Mucosa of stomach (tissue), 1 donor: ENCODE data around the gene CYCS.

Experiments
- H3K27me3 ChIP-seq: one replicate; pipeline ENCODE4 v1.7.0; 2013; ENCODE audit warnings: mild to moderate bottlenecking, low read length; ENCODE audit not compliant: control insufficient read depth, insufficient read depth
- H3K36me3 ChIP-seq: one replicate; pipeline ENCODE4 v1.7.0; 2013; ENCODE audit warnings: low read length; ENCODE audit not compliant: control insufficient read depth, insufficient read depth
- H3K4me1 ChIP-seq: one replicate; pipeline ENCODE4 v1.7.0; 2013; ENCODE audit warnings: mild to moderate bottlenecking, low read length; ENCODE audit not compliant: control insufficient read depth, insufficient read depth
- H3K4me3 ChIP-seq: one replicate; pipeline ENCODE4 v1.7.0; 2013; ENCODE audit warnings: low read length
- H3K9ac ChIP-seq: one replicate; pipeline ENCODE4 v1.7.0; 2013; ENCODE audit warnings: mild to moderate bottlenecking, low read length, moderate library complexity
- H3K9me3 ChIP-seq: one replicate; pipeline ENCODE4 v1.7.0; 2013; ENCODE audit warnings: mild to moderate bottlenecking, low read length, moderate library complexity; ENCODE audit not compliant: control insufficient read depth
- donor health status: Pancreatic carcinoma.

The CYCS gene

GRCh38 chr7:25148772-25149575 lies 23.9 kb upstream of the CYCS start:
- Histone ChIP-seq H3K27me3 (no peaks in the 10 kb centered on the region), H3K36me3 (no peaks in the 10 kb centered on the region), H3K9me3 (no peaks in the 10 kb centered on the region), H3K9ac (no peak overlapping the region), H3K4me1 (no peaks in the 10 kb centered on the region), H3K4me3 (no peak overlapping the region)

- H3K4me1 ChIP-seq: no peaks in the 10 kb centered on the region
- H3K9me3 ChIP-seq: no peaks in the 10 kb centered on the region
- no peak overlapping the region for H3K9ac ChIP-seq
- no peak overlapping the region for H3K4me3 ChIP-seq
- H3K36me3 ChIP-seq: no peaks in the 10 kb centered on the region
- no peaks in the 10 kb centered on the region for H3K27me3 ChIP-seq
Observed at GRCh38 chr7:25143763-25144162, 18.7 kb upstream of the CYCS start.

GRCh38 chr7:25139536-25139935 lies 14.5 kb upstream of the CYCS start:
- Histone ChIP-seq H3K27me3 (no peaks in the 10 kb centered on the region), H3K36me3 (no peaks in the 10 kb centered on the region), H3K9ac (no peak overlapping the region), H3K9me3 (no peaks in the 10 kb centered on the region), H3K4me3 (no peak overlapping the region), H3K4me1 (no peaks in the 10 kb centered on the region)

- Histone ChIP-seq H3K36me3 (no peaks in the 10 kb centered on the region), H3K27me3 (no peaks in the 10 kb centered on the region)
Observed at GRCh38 chr7:25134358-25135010, 9.4 kb upstream of the CYCS start.

GRCh38 chr7:25132430-25132829 lies 7.4 kb upstream of the CYCS start:
- no peaks in the 10 kb centered on the region for H3K36me3 ChIP-seq
- H3K9ac ChIP-seq: no peak overlapping the region
- H3K4me1 ChIP-seq: no peaks in the 10 kb centered on the region
- H3K27me3 ChIP-seq: no peaks in the 10 kb centered on the region
- no peak overlapping the region for H3K4me3 ChIP-seq
- no peaks in the 10 kb centered on the region for H3K9me3 ChIP-seq

More at GRCh38 chr7:25134358-25135010, 9.4 kb upstream of the CYCS start:
- H3K9ac ChIP-seq: no peak overlapping the region
- H3K9me3 ChIP-seq: no peaks in the 10 kb centered on the region
- H3K4me3 ChIP-seq: no peak overlapping the region
- H3K4me1 ChIP-seq: no peaks in the 10 kb centered on the region

GRCh38 chr7:25126751-25127150 lies 1.7 kb upstream of the CYCS start:
- Histone ChIP-seq H3K9me3 (no peaks in the 10 kb centered on the region), H3K9ac (no peak overlapping the region), H3K27me3 (no peaks in the 10 kb centered on the region), H3K4me1 (peaks cover 17% of the 10 kb centered on the region), H3K4me3 (no peak overlapping the region), H3K36me3 (peaks cover 6% of the 10 kb centered on the region)

- Histone ChIP-seq H3K4me3 (peak overlapping the region; percentile 90), H3K9me3 (no peaks in the 10 kb centered on the region), H3K4me1 (peaks cover 17% of the 10 kb centered on the region), H3K36me3 (peaks cover 6% of the 10 kb centered on the region), H3K9ac (peak overlapping the region; percentile 88), H3K27me3 (no peaks in the 10 kb centered on the region)
Observed at GRCh38 chr7:25124465-25125136, 459 bp downstream of the CYCS start.

- H3K4me1 ChIP-seq: peaks cover 17% of the 10 kb centered on the region
- H3K4me3 ChIP-seq: no peak overlapping the region
- H3K9me3 ChIP-seq: no peaks in the 10 kb centered on the region
- H3K36me3 ChIP-seq: peaks cover 6% of the 10 kb centered on the region
- no peaks in the 10 kb centered on the region for H3K27me3 ChIP-seq
- H3K9ac ChIP-seq: no peak overlapping the region
Observed at GRCh38 chr7:25122373-25122772, 2.7 kb downstream of the CYCS start.

- no peaks in the 10 kb centered on the region for H3K27me3 ChIP-seq
- H3K9me3 ChIP-seq: no peaks in the 10 kb centered on the region
- peaks cover 6% of the 10 kb centered on the region for H3K36me3 ChIP-seq
- H3K4me3 ChIP-seq: no peak overlapping the region
- no peak overlapping the region for H3K9ac ChIP-seq
- peaks cover 10% of the 10 kb centered on the region for H3K4me1 ChIP-seq
Observed at GRCh38 chr7:25121599-25121998, 3.5 kb downstream of the CYCS start.

- no peaks in the 10 kb centered on the region for H3K4me1 ChIP-seq
Observed at GRCh38 chr7:25119102-25119501, 6.0 kb downstream of the CYCS start.

GRCh38 chr7:25118048-25118753 lies 6.9 kb downstream of the CYCS start:
- Histone ChIP-seq H3K4me3 (no peak overlapping the region), H3K36me3 (peaks cover 6% of the 10 kb centered on the region), H3K27me3 (no peaks in the 10 kb centered on the region), H3K9ac (no peak overlapping the region), H3K9me3 (no peaks in the 10 kb centered on the region), H3K4me1 (peaks cover 2% of the 10 kb centered on the region)

More at GRCh38 chr7:25119102-25119501, 6.0 kb downstream of the CYCS start:
- no peak overlapping the region for H3K9ac ChIP-seq
- peaks cover 6% of the 10 kb centered on the region for H3K36me3 ChIP-seq
- H3K27me3 ChIP-seq: no peaks in the 10 kb centered on the region
- no peaks in the 10 kb centered on the region for H3K9me3 ChIP-seq
- no peak overlapping the region for H3K4me3 ChIP-seq
